ENCODE data around the gene CNOT1.

DNA sequence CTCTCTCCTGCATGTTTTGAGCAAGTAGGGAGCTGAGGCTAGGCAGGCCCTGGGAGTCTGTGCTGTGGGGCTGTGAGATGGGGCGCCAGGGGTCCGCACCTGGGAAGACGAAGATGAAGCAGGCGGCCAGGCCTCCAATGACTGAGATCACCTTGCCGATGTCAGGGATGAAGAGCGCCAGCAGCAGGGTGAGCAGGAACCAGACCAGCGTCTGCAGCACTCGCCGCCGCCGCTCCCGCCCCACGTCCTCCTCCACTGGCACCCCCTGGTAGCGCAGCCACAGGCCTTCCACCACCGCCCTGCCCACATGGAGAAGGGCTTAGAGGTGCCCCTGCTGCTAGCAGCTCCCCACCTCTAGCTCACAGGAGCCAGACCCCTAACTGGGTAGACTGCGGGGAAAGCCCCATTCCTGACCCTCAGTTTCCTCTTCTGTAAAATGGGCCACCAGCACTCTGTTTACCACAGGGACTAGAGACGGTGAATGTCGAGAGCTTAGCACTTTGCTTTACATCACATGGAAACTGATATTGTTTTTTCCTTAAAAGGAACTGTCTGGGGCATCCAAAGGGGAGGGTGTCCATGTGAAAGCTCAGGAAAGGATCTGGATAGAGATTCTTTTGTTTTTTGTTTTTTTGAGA is 41.4 kb upstream of the CNOT1 start:
- TF ChIP-seq, protein P1, sequence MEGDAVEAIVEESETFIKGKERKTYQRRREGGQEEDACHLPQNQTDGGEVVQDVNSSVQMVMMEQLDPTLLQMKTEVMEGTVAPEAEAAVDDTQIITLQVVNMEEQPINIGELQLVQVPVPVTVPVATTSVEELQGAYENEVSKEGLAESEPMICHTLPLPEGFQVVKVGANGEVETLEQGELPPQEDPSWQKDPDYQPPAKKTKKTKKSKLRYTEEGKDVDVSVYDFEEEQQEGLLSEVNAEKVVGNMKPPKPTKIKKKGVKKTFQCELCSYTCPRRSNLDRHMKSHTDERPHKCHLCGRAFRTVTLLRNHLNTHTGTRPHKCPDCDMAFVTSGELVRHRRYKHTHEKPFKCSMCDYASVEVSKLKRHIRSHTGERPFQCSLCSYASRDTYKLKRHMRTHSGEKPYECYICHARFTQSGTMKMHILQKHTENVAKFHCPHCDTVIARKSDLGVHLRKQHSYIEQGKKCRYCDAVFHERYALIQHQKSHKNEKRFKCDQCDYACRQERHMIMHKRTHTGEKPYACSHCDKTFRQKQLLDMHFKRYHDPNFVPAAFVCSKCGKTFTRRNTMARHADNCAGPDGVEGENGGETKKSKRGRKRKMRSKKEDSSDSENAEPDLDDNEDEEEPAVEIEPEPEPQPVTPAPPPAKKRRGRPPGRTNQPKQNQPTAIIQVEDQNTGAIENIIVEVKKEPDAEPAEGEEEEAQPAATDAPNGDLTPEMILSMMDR (conservative IDR thresholded peaks at IDR 0.05; ENCODE audit: low read depth, low read length), result no peak
- TF ChIP-seq EZH2 (IDR thresholded peaks at IDR 0.05; ENCODE audit: low read length, unreplicated experiment), result no peak
- no peak for TF ChIP-seq EZH2phosphoT487 (IDR thresholded peaks at IDR 0.05; ENCODE audit: borderline replicate concordance, low read length)
